HG03432 (cell line): ENCODE results near the gene ASXL3.

ENCODE experiments used
- ATAC-seq: cut with Tn5 transposase; IDR thresholded peaks from one replicate; pipeline ENCODE4 v1.9.1; 2021; ENCODE audit warnings: mild to moderate bottlenecking, moderate library complexity; ENCODE audit not compliant: unreplicated experiment

ASXL3 gene

GRCh38 chr18:33581856-33582255 is 3.8 kb downstream of the ASXL3 start:
- no peak for ATAC-seq

DNA sequence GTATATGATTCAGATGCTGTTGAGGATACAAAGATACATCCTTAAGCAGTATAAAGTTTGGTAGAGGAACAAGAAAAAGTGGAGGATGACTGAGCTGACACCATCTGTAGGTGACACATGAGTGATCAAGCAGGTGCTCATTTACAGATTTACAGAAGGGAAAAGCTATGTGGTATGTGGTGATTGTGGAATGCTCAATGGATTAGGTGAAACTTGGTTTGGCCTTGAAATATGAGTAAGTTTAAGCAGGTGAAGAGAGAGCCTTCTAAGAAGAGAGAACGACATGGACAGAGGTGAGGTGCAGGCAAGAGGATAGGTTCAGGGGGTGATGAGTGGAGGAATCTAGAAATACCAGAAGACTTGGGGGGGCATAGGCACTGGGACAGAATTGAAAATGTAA is 5.9 kb downstream of the ASXL3 start:
- no peak for ATAC-seq

GRCh38 chr18:33584548-33585430 is 6.8 kb downstream of the ASXL3 start:
- ATAC-seq = no peak

DNA sequence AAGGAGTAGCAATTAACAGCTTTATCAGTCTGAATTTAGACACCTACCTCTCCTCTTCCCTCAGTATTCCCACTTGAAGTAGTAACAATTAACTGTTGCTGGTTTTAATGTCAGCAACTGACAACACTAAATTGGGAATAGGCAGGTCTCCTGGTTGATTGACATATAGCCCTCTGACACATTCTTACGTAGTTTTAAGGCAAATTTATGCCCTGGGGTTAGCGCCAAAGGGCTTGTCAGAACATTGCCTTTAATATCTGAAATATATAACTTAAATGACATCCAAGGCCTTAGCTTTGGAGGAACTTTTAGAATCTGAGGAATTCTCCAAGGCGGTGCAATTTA is 7.4 kb downstream of the ASXL3 start:
- ATAC-seq = no peak

DNA sequence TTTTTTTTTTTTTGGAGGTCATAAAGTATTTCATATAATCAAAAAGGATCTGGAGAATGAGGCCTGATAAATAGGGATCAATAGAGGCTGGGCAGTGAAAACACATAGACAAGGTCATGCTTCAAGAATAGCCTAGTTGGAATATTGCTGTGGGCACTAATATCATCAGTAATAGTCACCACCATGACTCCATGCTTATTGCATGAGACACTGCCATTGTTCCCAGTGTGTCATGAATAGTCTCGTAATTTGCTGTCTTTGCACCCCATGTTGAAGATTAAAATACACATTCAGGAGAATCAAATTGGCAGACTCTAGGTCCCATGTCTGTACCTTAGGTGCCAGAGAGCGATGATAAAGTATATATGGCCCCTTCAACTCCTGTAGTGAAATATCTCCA is 10.3 kb downstream of the ASXL3 start:
- no peak for ATAC-seq

- no peak for ATAC-seq
Observed at GRCh38 chr18:33593261-33593660, 15.2 kb downstream of the ASXL3 start.

GRCh38 chr18:33594799-33595198 is 16.8 kb downstream of the ASXL3 start:
- ATAC-seq = no peak

DNA sequence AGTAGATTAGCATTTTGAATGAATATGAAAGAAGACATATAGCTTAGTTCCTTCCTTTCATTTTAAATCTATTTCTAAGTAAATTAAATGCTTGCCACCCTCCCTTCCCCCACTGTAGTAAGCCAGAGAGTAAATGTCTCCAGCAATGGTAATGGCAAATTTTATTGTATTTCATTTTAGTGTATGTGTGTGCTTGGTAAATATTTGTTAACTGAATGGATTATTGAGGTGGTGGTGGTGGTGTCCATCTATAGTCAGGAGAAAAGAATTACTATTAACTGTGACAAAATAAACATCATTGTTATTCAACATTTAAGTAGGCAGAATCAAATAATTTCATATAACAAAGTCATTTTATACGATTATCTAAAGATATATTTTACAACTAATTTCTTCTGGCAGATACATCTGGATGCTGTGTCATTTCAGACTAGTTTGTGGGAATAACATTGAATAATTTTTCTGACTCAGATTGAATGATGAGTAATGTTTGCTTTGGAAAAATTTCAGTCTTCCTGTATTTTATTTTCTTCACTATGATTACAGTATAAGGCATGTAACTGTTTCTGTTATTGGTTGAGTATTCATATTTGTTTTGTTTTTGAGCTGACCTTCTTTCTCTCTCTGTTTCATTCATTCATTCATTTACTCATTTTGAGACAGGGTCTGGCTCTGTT is 18.3 kb downstream of the ASXL3 start:
- ATAC-seq = no peak

DNA sequence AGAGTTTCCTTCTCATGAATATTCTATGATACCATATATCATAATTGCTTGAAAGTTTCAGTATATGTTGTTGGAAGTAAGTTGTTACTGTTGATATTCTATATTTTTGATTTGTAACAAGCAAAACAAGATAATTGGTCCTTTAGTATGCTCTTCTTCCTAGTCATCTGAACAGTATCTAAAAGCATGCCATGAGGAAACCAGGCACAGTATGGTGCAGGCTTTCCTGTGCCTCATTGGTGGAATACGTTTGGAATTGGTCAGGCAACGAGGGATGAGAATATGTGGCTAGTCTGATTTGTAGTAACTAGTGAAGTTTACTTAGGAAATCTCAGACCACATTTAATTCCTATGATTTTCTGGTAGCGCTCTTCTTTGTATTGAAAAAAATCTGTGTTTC is 22.8 kb downstream of the ASXL3 start:
- ATAC-seq = no peak

- no peak for ATAC-seq
Observed at GRCh38 chr18:33603454-33603853, 25.4 kb downstream of the ASXL3 start.

DNA sequence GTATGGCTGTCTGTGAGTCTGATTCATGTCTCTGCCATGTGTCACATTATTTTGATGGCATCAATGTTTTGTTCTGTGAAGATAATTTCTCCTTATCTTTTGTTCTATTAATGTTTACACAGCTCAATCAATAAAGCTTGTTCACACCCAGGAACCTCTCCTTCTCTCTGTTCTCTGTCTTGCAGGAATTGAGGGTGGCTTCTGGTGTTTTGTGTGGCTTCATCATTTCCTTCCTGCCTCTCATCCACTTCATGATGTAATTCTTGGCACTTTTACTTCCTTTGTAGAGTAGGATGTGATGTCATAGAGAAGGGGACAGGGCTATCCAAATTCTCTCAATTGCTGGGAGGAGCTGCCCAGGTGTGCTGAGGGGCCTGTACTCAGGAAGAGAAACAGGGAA is 27.2 kb downstream of the ASXL3 start:
- no peak for ATAC-seq

DNA sequence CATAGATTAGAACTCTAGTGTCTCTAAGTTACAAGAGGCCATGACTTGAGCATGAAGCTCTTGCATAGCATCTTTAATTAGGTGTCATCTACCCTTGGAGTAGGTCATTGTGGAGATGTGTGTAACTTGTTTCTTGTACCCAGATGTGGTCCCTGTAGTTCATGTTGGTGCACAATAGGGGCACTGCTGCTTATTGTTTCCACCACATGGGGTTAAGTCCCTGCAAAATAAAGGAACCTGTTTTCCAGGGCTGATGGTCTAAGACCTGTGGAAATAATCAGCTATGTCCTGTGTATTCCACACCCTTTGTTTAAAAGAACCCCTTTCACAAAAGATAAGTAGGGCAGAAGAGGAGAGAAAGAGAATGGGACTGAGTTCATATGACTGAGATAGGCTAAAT is 28.6 kb downstream of the ASXL3 start:
- ATAC-seq = no peak

DNA sequence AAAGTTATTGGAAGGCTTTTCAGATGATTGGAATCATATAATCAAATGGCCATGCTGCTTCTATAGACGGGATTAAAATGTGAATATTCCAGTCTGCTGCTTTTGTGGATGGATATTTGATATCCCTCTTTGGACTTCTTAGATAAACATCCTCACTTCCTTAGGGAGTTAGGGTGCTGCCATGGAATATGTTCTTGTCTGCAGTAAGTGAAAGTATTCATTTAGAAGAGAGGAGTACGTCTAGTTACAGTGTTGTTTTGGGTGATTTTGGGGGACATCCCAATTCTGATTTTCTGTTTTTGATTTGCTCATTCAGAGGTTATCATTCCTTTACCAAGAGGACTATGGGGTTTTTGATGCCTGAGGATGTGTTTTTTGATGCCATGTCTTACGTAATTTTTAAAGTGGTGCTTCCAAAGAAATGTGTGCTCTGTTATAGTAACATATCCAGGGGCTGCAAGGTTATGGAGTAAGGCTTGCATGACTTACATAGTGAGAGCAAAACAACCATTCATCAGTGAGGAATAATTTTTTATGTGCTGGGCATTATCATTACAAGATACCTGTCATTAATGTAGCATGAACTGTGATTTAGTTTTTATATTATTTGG is 33.6 kb downstream of the ASXL3 start:
- no peak for ATAC-seq

GRCh38 chr18:33612632-33613031 is 34.6 kb downstream of the ASXL3 start:
- no peak for ATAC-seq

DNA sequence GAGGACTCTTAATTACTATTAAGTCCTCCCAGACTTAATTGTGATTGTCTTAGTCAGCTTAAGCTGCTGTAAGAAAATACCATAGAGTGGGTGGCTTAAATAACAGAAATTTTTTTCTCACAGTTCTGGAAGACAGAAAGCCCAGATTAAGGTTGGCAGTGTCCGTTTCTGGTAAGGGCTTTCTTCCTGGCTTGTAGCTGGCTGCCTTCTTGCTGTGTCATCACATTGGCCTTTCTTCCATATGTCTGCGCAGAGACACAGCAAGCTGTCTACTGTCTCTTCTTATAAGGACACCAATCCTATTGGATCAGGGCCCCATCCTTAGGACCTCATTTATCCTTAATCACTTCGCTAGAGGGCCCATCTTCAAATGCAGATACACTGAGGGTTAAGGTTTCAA is 38.5 kb downstream of the ASXL3 start:
- ATAC-seq = no peak

GRCh38 chr18:33627114-33627513 is 49.1 kb downstream of the ASXL3 start:
- ATAC-seq = no peak

GRCh38 chr18:33630476-33630875 is 52.5 kb downstream of the ASXL3 start:
- ATAC-seq = no peak

DNA sequence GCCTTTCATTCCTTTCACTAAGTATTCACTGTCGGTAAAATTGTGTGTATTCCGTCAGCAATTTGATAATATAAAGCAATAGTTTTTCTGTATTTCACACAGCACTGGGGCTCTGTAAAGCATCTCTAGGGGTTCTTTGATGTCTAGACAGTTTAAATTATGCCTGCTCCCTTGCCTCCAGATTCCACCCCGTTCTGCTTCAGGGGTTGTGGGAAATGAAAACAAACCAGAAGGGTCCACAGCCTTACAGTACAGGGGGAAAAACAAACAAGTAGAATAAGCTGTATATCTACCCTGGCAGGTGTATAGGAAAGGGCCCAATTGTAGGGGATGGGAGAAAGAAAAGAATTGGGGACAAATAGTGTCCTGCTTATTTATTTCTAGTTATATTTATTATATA is 63.1 kb downstream of the ASXL3 start:
- no peak for ATAC-seq

DNA sequence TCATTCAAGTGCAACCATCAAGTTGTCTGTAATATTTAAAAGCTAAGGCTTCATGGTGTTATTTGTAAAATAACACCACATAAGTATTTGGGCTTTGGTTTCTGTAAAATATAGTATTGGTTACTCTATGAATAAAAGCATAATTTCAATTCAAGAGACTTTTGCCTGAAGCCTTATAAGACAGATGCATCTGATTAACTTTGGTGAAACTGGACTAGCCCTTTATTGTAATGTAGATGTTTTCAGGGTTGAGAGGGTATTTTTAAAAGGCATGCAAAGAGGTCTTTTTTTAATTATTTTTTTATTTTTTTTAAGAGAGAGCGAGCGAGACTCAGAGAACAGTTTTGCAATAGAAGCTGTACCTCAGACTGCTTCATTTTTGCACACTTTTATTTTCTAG is 66.5 kb downstream of the ASXL3 start:
- no peak for ATAC-seq

DNA sequence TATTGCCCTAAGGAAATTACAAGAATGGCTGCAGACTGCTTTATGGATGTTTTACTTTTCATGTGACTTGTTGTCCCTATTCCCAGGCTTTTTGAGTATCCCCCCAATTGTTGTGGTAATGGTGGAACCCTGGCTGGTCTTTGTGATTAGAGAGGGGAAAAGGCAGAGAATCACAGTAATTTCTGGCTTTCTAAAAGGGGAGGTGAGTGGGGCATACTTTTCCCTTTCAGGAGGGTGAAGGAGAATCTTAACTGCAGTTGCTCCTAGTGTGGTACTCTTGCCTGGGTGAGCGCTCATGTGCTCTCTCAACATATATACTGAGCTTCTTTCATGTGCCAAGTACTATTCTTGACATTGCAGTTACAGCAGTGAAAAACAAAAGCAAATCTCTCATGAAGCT is 69.3 kb downstream of the ASXL3 start:
- no peak for ATAC-seq

DNA sequence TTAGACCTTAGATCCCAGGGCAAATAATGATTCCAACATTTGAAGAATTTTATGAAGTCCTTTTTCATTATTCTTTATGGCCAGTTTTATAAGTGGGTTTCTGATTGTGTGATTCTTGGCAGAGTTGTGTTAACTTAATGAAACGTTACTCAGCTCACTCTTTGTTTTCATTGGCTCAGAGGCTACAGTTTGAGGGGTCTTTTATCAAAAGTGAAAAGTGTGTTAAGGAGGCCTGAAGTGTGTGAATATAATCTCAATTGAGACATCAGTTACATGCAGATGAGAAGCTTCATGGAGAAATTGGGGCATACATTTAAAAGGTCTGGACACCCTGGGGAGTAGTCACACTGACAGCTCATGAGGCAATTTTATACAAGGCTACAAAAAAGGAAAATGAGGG is 74.6 kb downstream of the ASXL3 start:
- no peak for ATAC-seq

DNA sequence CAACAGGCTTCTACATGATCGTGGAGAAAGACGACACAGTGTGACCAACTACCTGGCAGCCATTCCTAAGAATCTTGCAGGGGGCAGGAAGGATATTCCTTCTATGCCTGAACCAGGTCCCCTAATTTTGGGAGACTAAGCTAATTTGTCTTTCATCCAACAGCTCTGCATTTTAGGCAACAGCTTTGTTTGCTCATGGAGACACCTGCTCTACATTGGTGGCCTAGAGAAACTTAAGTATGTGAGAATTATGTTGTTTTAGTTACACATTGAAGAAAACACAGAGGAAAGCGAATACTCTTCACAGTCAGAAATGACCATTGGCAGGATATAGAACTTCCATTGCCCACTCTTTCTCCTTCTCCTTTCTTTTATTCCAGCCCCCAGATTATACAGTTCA is 75.2 kb downstream of the ASXL3 start:
- ATAC-seq = no peak
